ENCODE results near the gene STK24.
A peak's percentile ranks its signal among the peaks of the same experiment; 100 is the strongest.

STK24 gene

GRCh38 chr13:98544104-98544710, 32.7 kb downstream of the STK24 start:
- TF ChIP-seq, protein P1, sequence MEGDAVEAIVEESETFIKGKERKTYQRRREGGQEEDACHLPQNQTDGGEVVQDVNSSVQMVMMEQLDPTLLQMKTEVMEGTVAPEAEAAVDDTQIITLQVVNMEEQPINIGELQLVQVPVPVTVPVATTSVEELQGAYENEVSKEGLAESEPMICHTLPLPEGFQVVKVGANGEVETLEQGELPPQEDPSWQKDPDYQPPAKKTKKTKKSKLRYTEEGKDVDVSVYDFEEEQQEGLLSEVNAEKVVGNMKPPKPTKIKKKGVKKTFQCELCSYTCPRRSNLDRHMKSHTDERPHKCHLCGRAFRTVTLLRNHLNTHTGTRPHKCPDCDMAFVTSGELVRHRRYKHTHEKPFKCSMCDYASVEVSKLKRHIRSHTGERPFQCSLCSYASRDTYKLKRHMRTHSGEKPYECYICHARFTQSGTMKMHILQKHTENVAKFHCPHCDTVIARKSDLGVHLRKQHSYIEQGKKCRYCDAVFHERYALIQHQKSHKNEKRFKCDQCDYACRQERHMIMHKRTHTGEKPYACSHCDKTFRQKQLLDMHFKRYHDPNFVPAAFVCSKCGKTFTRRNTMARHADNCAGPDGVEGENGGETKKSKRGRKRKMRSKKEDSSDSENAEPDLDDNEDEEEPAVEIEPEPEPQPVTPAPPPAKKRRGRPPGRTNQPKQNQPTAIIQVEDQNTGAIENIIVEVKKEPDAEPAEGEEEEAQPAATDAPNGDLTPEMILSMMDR (IDR thresholded peaks at IDR 0.05; ENCODE audit: unreplicated experiment in 3 of 3), result no peak
- peak overlapping the region; percentile 21 to 50 (median 50) for H3K27ac Mint-ChIP-seq
- H3K36me3 Mint-ChIP-seq (ENCODE audit: low read depth), result peaks cover 17% of the 10 kb centered on the region
- H3K4me3 Mint-ChIP-seq, result peak overlapping the region in 1 of 3 experiments; percentile 30
- no peaks in the 10 kb centered on the region for H3K27me3 Mint-ChIP-seq (ENCODE audit: low read depth)
- peaks cover 85% of the 10 kb centered on the region for H3K4me1 Mint-ChIP-seq
- no peaks in the 10 kb centered on the region for H3K9me3 Mint-ChIP-seq

DNA sequence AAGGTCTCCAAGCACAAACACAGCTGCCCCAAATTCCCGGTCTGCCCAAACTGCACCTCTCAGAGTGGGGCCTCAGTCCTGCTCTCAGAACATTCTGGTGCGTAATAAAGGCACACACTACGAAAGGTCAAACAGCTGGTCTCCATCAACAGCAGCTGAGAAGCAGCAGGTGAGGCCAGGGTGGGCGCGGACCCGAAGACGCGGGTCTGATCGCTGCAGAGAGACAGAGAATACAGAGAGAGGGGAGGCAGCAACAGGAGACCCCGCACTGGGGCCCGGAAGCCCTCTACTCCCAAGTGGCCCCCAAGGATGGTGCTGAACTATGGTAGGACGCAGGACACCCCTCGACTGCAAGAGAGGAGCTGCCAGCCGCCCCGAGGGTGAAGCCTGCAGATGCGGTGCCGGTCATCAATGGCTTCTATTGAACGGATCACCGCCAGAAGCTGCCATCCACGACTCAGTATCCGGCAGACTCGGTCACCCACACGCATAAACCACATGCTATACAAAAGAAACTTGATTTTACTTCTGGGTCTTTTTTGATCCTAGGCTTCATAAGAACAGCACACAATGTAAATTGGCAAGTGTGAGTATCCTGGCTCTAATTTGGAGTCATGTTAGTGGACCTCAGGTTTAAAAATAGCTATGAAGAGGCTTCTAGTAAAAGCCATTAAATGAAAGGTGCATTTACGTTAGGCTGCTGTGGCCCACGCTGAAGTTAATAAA, 33.4 kb downstream of the STK24 start:
- TF ChIP-seq, protein P1 (IDR thresholded peaks at IDR 0.05; ENCODE audit: unreplicated experiment in 3 of 3), result no peak
- Mint-ChIP-seq H3K36me3 (ENCODE audit: low read depth) (peaks cover 18% of the 10 kb centered on the region), H3K4me3 (peak overlapping the region in 2 of 3 experiments; percentile 2 to 30), H3K9me3 (no peaks in the 10 kb centered on the region), H3K27me3 (ENCODE audit: low read depth) (no peaks in the 10 kb centered on the region), H3K4me1 (peaks cover 88% of the 10 kb centered on the region), H3K27ac (peak overlapping the region; percentile 44 to 91 (median 60))

- no peaks in the 10 kb centered on the region for H3K9me3 Mint-ChIP-seq
- H3K4me3 Mint-ChIP-seq, result peak overlapping the region in 2 of 3 experiments; percentile 2 to 16
- peak overlapping the region; percentile 44 to 91 (median 88) for H3K27ac Mint-ChIP-seq
- H3K36me3 Mint-ChIP-seq (ENCODE audit: low read depth), result peaks cover 15% of the 10 kb centered on the region
- H3K4me1 Mint-ChIP-seq, result peaks cover 86% of the 10 kb centered on the region
- TF ChIP-seq, protein P1 (IDR thresholded peaks at IDR 0.05; ENCODE audit: unreplicated experiment in 3 of 3), result no peak
- H3K27me3 Mint-ChIP-seq (ENCODE audit: low read depth), result no peaks in the 10 kb centered on the region
Observed at GRCh38 chr13:98542568-98543377, 34.1 kb downstream of the STK24 start.

DNA sequence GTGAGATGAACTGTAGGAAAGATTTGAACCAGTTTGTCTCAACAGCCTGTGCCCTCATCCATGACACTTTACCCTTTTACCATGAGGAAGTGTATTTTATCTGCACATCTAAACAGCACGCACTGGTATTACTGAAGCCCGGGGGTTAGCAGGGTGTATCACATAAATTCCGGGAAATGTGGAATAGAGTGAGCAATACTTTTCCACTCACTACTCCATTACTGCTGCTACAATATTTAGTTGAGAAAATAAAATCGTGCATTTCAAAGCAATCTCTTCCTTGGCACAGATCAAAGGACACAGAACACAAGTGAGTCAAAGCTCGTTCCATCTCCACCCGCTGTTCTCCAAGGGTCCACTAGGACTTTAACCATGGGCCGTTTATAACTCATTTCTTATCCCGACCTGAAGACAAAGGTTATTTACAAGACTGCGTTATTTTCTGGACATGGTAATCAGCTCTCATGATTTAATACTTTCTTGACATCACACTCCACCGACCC, 35.2 kb downstream of the STK24 start:
- peak overlapping the region; percentile 42 to 91 (median 88) for H3K27ac Mint-ChIP-seq
- H3K36me3 Mint-ChIP-seq (ENCODE audit: low read depth), result peaks cover 12% of the 10 kb centered on the region
- TF ChIP-seq, protein P1 (IDR thresholded peaks at IDR 0.05; ENCODE audit: unreplicated experiment in 3 of 3), result no peak
- peaks cover 88% of the 10 kb centered on the region for H3K4me1 Mint-ChIP-seq
- no peak overlapping the region for H3K4me3 Mint-ChIP-seq
- no peaks in the 10 kb centered on the region for H3K27me3 Mint-ChIP-seq (ENCODE audit: low read depth)
- no peaks in the 10 kb centered on the region for H3K9me3 Mint-ChIP-seq

DNA sequence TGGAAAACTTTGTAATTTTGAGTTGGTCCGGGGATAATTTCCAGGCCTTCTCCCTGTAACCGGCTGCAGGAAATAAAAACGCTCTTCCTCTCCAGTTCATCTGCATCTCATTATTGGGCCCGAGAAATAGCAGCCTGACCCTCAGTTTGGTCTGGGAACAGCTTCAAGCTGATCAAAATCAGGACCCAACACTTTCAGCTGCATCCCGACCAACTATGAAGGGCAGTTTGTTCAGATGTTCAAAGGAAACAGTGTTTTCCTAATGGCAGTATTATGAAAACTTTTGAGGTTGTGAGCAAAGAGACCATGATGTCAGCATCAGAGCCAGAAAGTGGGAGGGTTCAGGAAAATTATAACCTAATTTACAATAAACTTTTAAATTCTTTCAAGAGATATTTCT, 35.7 kb downstream of the STK24 start:
- Mint-ChIP-seq H3K4me3 (no peak overlapping the region), H3K4me1 (peaks cover 90% of the 10 kb centered on the region), H3K27me3 (ENCODE audit: low read depth) (no peaks in the 10 kb centered on the region), H3K36me3 (ENCODE audit: low read depth) (peaks cover 12% of the 10 kb centered on the region), H3K27ac (peak overlapping the region; percentile 42 to 91 (median 88)), H3K9me3 (no peaks in the 10 kb centered on the region)
- TF ChIP-seq, protein P1 (IDR thresholded peaks at IDR 0.05; ENCODE audit: unreplicated experiment in 3 of 3), result no peak
